ENCODE measurements around the gene CLIC6.
"Not testable (repeated sequence)": the region's sequence is repeated elsewhere in the genome, so short reads cannot be mapped to it uniquely, and the experiment has no call there.

Gene CLIC6

GRCh38 chr21:34661848-34662247 is 6.9 kb upstream of the CLIC6 start:
- DNase-seq = no peak

DNA sequence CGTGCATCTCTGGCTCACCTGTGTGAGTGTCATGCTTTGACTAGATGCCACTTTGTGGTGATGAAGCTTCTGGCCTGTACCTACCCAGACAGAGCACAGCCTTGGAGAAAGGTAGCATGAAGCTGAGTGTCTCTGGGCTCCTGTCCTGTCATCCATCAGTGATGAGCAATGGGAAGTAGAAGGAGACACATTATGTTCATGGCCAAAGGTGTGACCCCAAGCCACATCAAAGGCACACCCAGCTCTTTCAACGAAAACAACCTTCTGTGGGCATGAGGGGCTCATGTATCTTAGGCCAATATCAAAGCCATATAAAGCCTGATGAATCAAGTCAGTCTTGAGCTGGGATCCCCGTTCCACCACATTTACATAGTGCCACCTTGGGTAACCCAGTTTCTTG is 1.0 kb upstream of the CLIC6 start:
- no peak for DNase-seq

DNA sequence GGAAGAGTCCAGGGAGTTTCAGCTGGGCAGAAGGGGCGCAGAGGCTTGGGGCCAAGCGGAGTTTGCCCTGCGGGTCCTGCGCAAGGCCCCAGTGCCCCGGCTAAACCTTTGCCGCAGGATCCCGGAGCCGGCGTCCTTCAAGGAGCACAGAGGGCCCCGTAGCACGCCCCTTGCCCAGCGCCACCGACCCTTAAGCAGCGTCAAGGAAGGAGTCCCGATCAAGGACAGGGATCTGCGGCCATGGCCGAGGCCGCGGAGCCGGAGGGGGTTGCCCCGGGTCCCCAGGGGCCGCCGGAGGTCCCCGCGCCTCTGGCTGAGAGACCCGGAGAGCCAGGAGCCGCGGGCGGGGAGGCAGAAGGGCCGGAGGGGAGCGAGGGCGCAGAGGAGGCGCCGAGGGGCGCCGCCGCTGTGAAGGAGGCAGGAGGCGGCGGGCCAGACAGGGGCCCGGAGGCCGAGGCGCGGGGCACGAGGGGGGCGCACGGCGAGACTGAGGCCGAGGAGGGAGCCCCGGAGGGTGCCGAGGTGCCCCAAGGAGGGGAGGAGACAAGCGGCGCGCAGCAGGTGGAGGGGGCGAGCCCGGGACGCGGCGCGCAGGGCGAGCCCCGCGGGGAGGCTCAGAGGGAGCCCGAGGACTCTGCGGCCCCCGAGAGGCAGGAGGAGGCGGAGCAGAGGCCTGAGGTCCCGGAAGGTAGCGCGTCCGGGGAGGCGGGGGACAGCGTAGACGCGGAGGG is 520 bp downstream of the CLIC6 start:
- DNase-seq = peak; percentile 67

DNA sequence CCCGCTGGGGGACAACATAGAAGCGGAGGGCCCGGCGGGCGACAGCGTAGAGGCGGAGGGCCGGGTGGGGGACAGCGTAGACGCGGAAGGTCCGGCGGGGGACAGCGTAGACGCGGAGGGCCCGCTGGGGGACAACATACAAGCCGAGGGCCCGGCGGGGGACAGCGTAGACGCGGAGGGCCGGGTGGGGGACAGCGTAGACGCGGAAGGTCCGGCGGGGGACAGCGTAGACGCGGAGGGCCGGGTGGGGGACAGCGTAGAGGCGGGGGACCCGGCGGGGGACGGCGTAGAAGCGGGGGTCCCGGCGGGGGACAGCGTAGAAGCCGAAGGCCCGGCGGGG is 1.1 kb downstream of the CLIC6 start:
- not testable (repeated sequence) for DNase-seq

GRCh38 chr21:34670220-34670961 is 1.6 kb downstream of the CLIC6 start:
- DNase-seq = peak; percentile 60

- no peak for DNase-seq
Measured at GRCh38 chr21:34670962-34671348, 2.2 kb downstream of the CLIC6 start.

GRCh38 chr21:34671462-34671861 is 2.7 kb downstream of the CLIC6 start:
- no peak for DNase-seq

DNA sequence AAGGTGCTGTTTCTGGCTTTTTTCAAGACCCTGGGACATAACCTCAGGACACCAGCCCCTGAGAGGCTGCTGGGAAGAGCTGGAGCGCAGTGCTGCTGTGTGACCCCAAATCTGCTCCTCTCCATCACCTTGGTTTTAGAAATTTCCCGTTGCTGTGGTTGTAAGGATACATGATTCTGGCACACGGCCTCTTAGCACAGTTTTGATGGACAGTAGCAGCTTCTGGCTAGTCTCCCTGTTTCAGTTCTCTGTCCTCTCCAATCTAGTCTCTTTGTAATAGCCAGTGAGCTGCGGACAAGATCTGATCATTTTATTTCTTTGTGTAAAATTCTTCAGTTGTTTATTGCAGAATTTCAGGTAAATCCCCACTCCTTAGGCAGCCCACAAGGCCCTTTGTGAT is 3.1 kb downstream of the CLIC6 start:
- no peak for DNase-seq

- no peak for DNase-seq
Measured at GRCh38 chr21:34673006-34673405, 4.2 kb downstream of the CLIC6 start.

DNA sequence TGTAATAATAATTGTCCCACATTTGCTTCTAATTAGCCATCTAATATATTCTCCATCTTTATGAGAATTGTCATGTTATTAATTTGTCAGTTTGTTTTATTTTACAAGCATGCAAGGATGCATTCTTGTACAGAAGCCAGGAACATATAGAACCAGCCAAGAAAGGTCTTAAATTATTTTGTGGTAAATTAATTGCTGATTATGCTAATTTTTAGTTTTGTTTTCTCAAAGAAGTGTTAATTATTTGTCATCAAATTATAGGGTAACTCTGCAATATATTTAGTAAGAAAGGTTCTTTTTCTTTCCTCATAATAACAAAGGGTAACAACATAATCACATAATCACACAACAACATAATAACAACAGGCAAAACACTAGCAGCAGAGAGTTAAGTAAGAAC is 5.7 kb downstream of the CLIC6 start:
- no peak for DNase-seq

- DNase-seq = no peak
Measured at GRCh38 chr21:34675871-34676270, 7.1 kb downstream of the CLIC6 start.

DNA sequence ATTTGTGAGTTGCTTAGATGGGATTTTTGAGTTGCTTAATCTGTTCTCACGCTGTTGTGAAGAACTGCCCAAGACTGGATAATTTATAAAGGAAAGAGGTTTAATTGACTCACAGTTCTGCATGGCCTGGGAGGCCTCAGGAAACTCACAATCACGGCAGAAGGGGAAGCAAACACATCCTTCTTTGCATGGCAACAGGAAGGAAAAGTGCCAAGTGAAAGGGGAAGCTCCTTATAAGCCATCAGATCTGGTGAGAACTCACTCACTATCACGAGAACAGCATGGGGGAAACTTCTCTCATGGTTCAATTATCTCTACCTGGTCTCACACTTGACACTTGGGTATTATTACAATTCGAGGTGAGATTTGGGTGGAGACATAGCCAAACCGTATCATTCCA is 10.3 kb downstream of the CLIC6 start:
- DNase-seq = no peak

DNA sequence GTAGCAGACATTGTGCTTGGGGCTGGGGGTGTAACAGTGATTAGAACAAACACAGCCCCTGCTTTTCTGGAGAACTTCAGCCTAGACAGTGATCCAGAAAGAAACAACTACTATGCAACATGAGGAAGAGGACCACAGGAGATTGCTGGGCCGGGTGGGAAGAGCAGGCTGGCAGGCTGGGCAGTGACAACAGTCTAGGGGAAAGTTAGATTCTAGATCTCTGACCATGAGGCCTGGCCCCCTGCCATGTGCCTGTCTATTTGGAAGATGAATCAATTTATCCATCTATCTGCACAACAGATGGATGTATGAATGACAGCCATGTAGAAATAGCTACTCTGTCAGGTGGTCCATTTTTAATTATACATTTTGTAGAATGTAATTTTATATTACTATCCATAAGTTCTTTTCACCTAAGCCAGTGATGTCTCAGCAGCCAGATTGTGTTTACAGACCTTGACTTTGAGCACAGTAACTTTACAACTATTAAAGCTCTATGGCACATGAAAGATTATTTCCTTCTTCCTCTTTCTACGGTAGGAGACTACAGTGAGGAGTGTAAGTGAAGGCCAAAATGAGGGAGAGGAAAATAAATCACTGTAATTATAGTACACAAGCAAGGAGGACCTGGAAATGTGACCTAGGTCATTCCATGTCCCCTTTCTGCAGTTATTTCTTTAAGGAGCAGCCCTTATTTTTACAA is 15.5 kb downstream of the CLIC6 start:
- DNase-seq = no peak

- DNase-seq = no peak
Measured at GRCh38 chr21:34687065-34687464, 18.3 kb downstream of the CLIC6 start.

DNA sequence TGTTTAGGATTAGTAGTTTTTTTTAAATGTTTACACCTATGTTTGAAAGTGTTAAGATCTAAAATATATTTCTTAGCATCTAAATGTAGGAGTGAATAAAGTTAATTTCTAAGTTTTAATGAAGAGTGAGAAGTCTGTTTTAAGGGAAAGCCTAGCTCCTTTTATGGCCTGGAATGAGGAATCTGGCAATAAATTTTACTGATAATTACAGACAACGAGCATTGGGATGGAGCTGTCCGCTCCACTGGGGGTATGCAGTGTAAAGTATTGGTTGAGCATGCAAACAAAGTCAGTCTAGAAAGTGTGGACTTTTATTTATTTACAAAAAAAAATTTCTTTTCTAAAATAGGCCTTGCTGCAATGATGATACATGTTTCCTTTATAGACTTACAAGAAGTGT is 19.0 kb downstream of the CLIC6 start:
- no peak for DNase-seq

GRCh38 chr21:34688145-34688544 is 19.4 kb downstream of the CLIC6 start:
- no peak for DNase-seq

DNA sequence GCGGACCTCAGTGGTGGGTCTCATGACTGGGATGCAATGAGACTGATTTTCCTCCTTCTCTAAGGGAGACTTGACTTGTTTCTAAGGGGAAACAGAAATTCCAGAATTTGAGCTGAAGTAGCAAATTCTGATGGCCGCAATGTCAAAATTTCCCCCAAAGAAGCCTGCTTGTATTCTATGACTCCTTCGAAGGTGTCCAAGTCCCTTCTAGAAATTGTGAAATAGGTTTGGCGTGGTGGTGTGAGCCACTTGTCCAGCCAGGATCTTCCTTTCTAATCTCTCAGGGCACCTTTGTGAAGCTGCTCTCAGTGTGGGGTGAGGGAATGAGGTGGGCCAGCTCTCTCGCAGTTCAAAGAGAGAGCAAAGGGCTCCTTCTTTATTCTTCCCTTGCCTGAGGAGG is 19.9 kb downstream of the CLIC6 start:
- DNase-seq = no peak

- DNase-seq = no peak
Measured at GRCh38 chr21:34690041-34690792, 21.4 kb downstream of the CLIC6 start.

GRCh38 chr21:34690793-34691175 is 22.0 kb downstream of the CLIC6 start:
- no peak for DNase-seq

DNA sequence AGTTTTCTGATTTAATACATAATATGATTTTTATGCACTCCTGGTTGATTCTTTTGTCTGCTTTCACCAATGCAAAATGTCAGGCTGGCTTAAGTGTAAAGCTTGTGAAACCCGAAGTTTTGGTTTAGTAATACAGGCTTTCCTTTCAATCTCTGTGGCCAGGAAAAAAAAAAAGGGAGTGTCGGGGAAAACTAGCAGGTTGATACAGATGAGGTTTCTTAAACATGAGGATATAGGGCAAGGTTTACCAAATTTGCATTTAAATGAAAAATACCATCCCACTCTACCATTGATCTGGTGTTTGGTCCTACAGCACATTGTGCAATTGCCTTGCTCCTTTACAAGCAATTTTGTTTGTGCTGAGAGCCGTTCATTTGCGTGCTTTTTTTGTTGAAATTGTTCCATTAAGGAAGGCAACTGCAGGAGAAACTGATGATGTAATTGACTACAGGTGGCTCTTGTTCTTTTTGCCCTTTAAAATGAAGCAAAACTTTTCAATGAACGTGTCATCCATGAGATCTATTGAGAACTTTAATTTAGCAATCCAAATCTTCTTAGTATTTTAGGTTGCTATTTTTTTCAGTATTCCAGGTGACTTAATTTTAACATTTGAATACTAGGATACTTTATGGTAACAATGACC is 22.7 kb downstream of the CLIC6 start:
- no peak for DNase-seq

DNA sequence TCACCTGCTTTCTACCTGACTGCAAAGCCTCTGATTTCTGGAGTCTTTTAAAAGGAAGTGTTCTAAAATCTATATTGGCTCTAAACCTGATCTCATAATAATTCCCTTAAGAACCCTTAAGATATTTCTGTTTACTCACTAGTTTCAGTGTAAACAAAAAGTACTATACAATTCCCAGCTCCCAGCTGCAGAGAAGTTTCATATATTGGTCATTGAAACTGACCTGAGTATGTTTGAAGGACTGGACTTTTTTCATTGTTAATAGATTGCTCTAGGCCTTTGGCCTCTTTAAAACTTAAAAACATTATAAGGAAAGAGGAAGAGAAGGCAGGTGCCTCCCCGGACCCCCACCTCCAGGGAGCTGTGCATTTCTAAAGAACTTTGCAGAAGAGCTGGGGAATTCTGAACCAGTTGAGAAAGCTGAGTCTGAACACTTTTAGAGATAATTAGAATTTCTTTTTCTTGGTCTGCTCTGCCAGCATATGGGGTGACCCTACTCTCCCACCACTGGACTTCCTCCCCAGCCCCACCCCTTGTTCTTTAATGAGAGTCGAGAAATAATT is 23.7 kb downstream of the CLIC6 start:
- no peak for DNase-seq

- no peak for DNase-seq
Measured at GRCh38 chr21:34693192-34693810, 24.5 kb downstream of the CLIC6 start.
